Measurements from ENCODE around the gene UGT1A7. TPM values are rescaled to one million over a fixed set of nuclear protein-coding genes. Genes with fewer than 3 reads are reported as not detected.

UGT1A7 gene
- total and polyA plus RNA-seq, 4 donors, result 0.45 TPM; not detected in 3

DNA sequence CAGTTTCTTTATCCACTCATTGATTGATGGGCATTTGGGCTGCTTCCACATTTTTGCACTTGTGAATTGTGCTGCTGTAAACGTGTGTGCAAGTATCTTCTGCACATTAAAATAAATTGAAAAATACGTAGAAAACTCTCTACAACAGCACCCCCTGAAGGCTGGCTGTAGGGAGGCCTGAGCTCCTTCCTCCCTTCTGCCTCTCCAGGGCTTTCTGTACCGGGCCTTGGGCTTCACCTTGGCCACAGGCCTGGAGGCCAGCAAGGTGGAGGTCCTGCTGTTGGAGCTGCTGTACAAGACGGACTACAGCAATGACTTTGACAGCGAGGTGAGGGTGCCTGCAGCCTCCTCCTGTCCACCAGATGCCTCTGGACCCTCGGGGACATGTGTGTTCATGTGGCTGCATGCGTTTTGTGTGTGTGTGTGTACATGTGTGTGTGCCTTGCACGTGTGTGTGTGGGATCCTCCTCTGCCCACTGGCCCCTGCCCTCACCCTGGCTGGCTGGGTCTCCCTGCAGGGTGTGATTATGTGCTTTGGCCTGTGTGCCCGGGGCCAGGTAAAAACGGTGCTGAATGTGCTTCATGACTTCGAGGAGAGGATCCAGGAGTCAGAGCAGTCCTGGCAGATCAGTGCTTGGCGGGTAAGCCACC is 125.6 kb downstream of the UGT1A7 start:
- H3K4me1 ChIP-seq (ENCODE audit: control insufficient read depth in 5 of 5, insufficient read depth in 5 of 5, low read length in 5 of 5), result no peaks in the 10 kb centered on the region
- H3K9ac ChIP-seq (ENCODE audit: insufficient read depth in 1 of 2, low read length in 2 of 2), result no peak overlapping the region
- no peaks in the 10 kb centered on the region for H3K27me3 ChIP-seq (ENCODE audit: control insufficient read depth in 3 of 3, insufficient read depth in 3 of 3, low read length in 2 of 3)
- peaks cover 0 to 2% (median 0%) of the 10 kb centered on the region in 4 donors for H3K9me3 ChIP-seq (ENCODE audit: control insufficient read depth in 4 of 4, insufficient read depth in 3 of 4, low read length in 3 of 4)
- no peak overlapping the region for H3K4me3 ChIP-seq
- WGBS, 2 donors, result 73 to 77% methylated on average over 12 of the region's 12 CpGs
- no peak for DNase-seq
- no peaks in the 10 kb centered on the region for H3K36me3 ChIP-seq (ENCODE audit: control insufficient read depth in 4 of 4, insufficient read depth in 4 of 4, low read length in 4 of 4)
- no peak for TF ChIP-seq CTCF (IDR thresholded peaks at IDR 0.05; ENCODE audit: control extremely low read depth, extremely low read depth)
- ATAC-seq (ENCODE audit: insufficient read depth, low FRiP score), result no peak
- H3K27ac ChIP-seq (ENCODE audit: low read depth in 1 of 2, low read length in 1 of 2), result no peak overlapping the region

GRCh38 chr2:233807966-233808935 is 126.5 kb downstream of the UGT1A7 start:
- 80 to 84% methylated on average over 10 of the region's 10 CpGs for WGBS, 2 donors
- Histone ChIP-seq H3K4me3 (no peak overlapping the region), H3K27me3 (ENCODE audit: control insufficient read depth in 3 of 3, insufficient read depth in 3 of 3, low read length in 2 of 3) (no peaks in the 10 kb centered on the region), H3K4me1 (ENCODE audit: control insufficient read depth in 5 of 5, insufficient read depth in 5 of 5, low read length in 5 of 5) (no peaks in the 10 kb centered on the region), H3K9ac (ENCODE audit: insufficient read depth in 1 of 2, low read length in 2 of 2) (no peak overlapping the region), H3K36me3 (ENCODE audit: control insufficient read depth in 4 of 4, insufficient read depth in 4 of 4, low read length in 4 of 4) (no peaks in the 10 kb centered on the region), H3K27ac (ENCODE audit: low read depth in 1 of 2, low read length in 1 of 2) (no peak overlapping the region), H3K9me3 (ENCODE audit: control insufficient read depth in 4 of 4, insufficient read depth in 3 of 4, low read length in 3 of 4) (peaks cover 0 to 2% (median 0%) of the 10 kb centered on the region in 4 donors)
- DNase-seq (no peak), ATAC-seq (ENCODE audit: insufficient read depth, low FRiP score) (no peak)
- TF ChIP-seq CTCF (IDR thresholded peaks at IDR 0.05; ENCODE audit: control extremely low read depth, extremely low read depth), result no peak

DNA sequence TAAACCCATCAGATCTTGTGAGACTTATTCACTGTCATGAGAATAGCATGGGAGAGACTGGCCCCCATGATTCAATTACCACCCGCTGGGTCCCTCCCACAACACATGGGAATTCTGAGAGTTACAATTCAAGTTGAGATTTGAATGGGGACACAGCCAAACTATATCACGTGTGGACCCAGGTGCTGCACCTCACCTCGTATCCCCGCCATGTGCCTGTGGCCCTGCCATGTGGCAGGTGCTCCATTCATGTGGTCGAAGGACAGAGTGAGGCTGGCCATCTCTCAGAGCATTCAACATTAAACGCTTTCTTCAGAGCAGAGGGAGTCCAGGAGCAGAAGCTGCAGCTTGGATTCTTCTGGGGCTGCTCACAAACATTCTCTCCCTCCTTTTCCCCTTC is 128.7 kb downstream of the UGT1A7 start:
- Histone ChIP-seq H3K36me3 (ENCODE audit: control insufficient read depth in 4 of 4, insufficient read depth in 4 of 4, low read length in 4 of 4) (no peaks in the 10 kb centered on the region), H3K9ac (ENCODE audit: insufficient read depth in 1 of 2, low read length in 2 of 2) (no peak overlapping the region), H3K27me3 (ENCODE audit: control insufficient read depth in 3 of 3, insufficient read depth in 3 of 3, low read length in 2 of 3) (no peaks in the 10 kb centered on the region), H3K9me3 (ENCODE audit: control insufficient read depth in 4 of 4, insufficient read depth in 3 of 4, low read length in 3 of 4) (peaks cover 0 to 2% (median 0%) of the 10 kb centered on the region in 4 donors), H3K4me3 (no peak overlapping the region), H3K4me1 (ENCODE audit: control insufficient read depth in 5 of 5, insufficient read depth in 5 of 5, low read length in 5 of 5) (no peaks in the 10 kb centered on the region), H3K27ac (ENCODE audit: low read depth in 1 of 2, low read length in 1 of 2) (no peak overlapping the region)
- 91 to 92% methylated on average over 6 of the region's 6 CpGs for WGBS, 2 donors
- TF ChIP-seq CTCF (IDR thresholded peaks at IDR 0.05; ENCODE audit: control extremely low read depth, extremely low read depth), result no peak
- DNase-seq (no peak), ATAC-seq (ENCODE audit: insufficient read depth, low FRiP score) (no peak)

Measured in lung (tissue), 12 donors.